K562 (cell line): Measurements from ENCODE around the gene GCSH. TPM values are rescaled to one million over a fixed set of nuclear protein-coding genes. Genes with fewer than 3 reads are reported as not detected.

Source experiments
- CTCF ChIP-seq, 3 experiments: IDR thresholded peaks in 2 of 3; conservative IDR thresholded peaks in 1 of 3; 2 replicates each; pipeline ENCODE4 v1.5.1; 2011 to 2012; ENCODE audit warnings: low read length in 3 of 3, mild to moderate bottlenecking in 3 of 3, control low read depth in 2 of 3, improper control_type of control experiment in 1 of 3, inconsistent platforms in 1 of 3, low read depth in 1 of 3, mixed read lengths in 1 of 3, moderate library complexity in 1 of 3; ENCODE audit not compliant: insufficient read depth in 2 of 3
- HDAC1 ChIP-seq, 2 experiments: fragments of 450-650 bp; IDR thresholded peaks; 2 replicates each; pipeline ENCODE4 v1.6.1; 2016 to 2017; ENCODE audit warnings: inconsistent platforms in 1 of 2, mild to moderate bottlenecking in 1 of 2, moderate library complexity in 1 of 2
- HNRNPLL ChIP-seq: fragments of 200-400 bp; formaldehyde crosslinking; IDR thresholded peaks from 2 replicates; pipeline ENCODE4 v1.6.1; 2017; ENCODE audit warnings: low read length, low read depth, mild to moderate bottlenecking; ENCODE audit not compliant: poor library complexity, severe bottlenecking
- HSF4 ChIP-seq: fragments of 250-450 bp; sonication (Bioruptor Pico); IDR thresholded peaks from 2 replicates; pipeline ENCODE4 v2.1.2; 2022; ENCODE audit warnings: mild to moderate bottlenecking, moderate library complexity, borderline replicate concordance
- NFE2 ChIP-seq: IDR thresholded peaks from 2 replicates; pipeline ENCODE4 v1.6.1; 2014; ENCODE audit warnings: antibody characterized with exemption, low read depth
- SMC3 ChIP-seq: conservative IDR thresholded peaks from 2 replicates; pipeline ENCODE4 v1.6.1; 2011; ENCODE audit warnings: low read depth, low read length, improper control_type of control experiment; ENCODE audit not compliant: insufficient read depth
- SP2 ChIP-seq: IDR thresholded peaks from 2 replicates; pipeline ENCODE4 v1.6.1; 2011; ENCODE audit warnings: mild to moderate bottlenecking, low read depth, low read length, moderate library complexity; ENCODE audit not compliant: poor library complexity, severe bottlenecking; ENCODE audit errors: extremely low read depth
- TAL1 ChIP-seq: fragments of 450-650 bp; IDR thresholded peaks from 2 replicates; pipeline ENCODE4 v1.6.1; 2016; ENCODE audit warnings: mild to moderate bottlenecking
- ZNF592 ChIP-seq: fragments of 450-650 bp; IDR thresholded peaks from 2 replicates; pipeline ENCODE4 v1.6.1; 2017; ENCODE audit warnings: antibody characterized with exemption, mild to moderate bottlenecking
- ZNF785 ChIP-seq: fragments of 250-450 bp; sonication (Bioruptor Pico); IDR thresholded peaks from 2 replicates; pipeline ENCODE4 v1.4.0; 2020; ENCODE audit warnings: mild to moderate bottlenecking
- polyA plus RNA-seq, 8 experiments: library from polyadenylated mRNA; depleted of rRNA in 4 of 8; stranded (reverse) in 5 of 8; unstranded in 3 of 8; fragments of >200 nt; fragmentation: Nextera tagmentation in 2 of 8; fragmentation: Illumina TruSeq in 1 of 8; extraction: Ambion mirVana in 2 of 8; extraction: Trizol in 1 of 8; gene quantifications; 2 replicates each; pipeline versions ENCODE4 v1.2.1 to v1.2.3, GENCODE V29; 2011 to 2014; ENCODE audit warnings: inconsistent platforms in 1 of 8, missing spikeins in 1 of 8
- total RNA-seq, 7 experiments: library from RNA; depleted of rRNA in 6 of 7; stranded (reverse); fragments of >200 nt in 6 of 7; fragmentation: Illumina TruSeq in 2 of 7; extraction: Trizol in 2 of 7; gene quantifications; 2 replicates each; pipeline versions ENCODE4 v1.2.1 to v1.2.3, GENCODE V29; 2011 to 2021; ENCODE audit warnings: low replicate concordance in 1 of 7
- TF ChIP-seq, protein P1 (sequence below): fragments of 450-650 bp; IDR thresholded peaks from 2 replicates; pipeline ENCODE4 v1.6.1; 2016; ENCODE audit warnings: missing biosample characterization, missing genetic modification characterization
- TF ChIP-seq, protein P2 (sequence below), 3 experiments: fragments of 200-800 bp in 1 of 3; fragments of 250-450 bp in 1 of 3; fragments of 450-650 bp in 1 of 3; sonication (Bioruptor Pico) in 1 of 3; sonication (Bioruptor generic) in 1 of 3; formaldehyde crosslinking in 1 of 3; IDR thresholded peaks; 2 replicates each; pipeline versions ENCODE4 v1.6.1 to v1.8.0; 2016 to 2022; ENCODE audit warnings: mild to moderate bottlenecking in 2 of 3, missing genetic modification characterization in 2 of 3, missing compliant biosample characterization in 1 of 3, moderate library complexity in 1 of 3
- TF ChIP-seq, protein P3 (sequence below): fragments of 450-650 bp; IDR thresholded peaks from 2 replicates; pipeline ENCODE4 v1.6.1; 2017; ENCODE audit warnings: mild to moderate bottlenecking, moderate library complexity

Gene GCSH
- total and polyA plus RNA-seq, 9 of the 15 experiments (the other 6 are each of a cell fraction or from before 2014, with no cell fraction given) = 35.0 to 121 (median 89.0) TPM

DNA sequence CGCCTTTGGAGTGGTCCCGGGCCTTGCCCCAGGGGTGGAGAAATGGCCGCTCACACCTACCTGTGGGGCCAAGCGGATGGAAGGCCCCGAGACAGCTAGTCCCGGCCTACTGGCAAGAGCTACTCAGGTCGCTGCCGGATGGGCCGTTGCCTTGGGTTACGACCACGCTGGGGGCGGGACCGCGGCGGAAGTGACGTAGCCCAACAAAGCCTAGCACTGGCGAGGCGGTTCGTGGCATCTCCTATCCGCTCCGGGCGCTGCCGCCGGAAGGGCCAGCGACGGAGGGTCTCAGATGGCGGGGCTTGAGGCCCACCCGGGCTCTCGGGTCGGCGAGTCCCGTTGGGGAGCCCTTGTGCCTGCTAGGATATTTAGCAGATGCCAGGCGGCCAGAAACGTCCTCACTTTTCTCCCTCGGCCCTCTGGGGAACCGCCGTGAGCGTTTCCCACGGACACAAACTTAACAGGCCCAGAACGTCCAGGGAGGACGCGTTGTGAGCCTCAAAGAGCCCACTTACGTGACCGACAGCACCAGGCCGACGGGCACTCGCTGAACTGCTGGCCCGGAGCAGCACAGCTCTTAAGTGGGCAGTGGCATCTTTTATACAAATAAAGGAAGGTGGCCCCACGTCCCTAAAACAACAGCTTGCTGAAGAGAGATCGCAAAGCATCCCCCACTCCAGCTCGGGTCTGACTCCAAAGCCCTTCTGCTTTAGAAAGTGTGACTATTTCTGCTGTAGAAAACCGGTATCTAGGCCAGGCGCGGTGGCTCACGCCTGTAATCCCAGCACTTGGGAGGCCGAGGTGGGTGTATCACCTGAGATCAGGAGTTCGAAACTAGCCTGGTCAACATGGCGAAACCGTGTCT lies 18.9 kb downstream of the GCSH start, which contains the start of gene C16orf46 (continued):
- TF ChIP-seq, protein P1, sequence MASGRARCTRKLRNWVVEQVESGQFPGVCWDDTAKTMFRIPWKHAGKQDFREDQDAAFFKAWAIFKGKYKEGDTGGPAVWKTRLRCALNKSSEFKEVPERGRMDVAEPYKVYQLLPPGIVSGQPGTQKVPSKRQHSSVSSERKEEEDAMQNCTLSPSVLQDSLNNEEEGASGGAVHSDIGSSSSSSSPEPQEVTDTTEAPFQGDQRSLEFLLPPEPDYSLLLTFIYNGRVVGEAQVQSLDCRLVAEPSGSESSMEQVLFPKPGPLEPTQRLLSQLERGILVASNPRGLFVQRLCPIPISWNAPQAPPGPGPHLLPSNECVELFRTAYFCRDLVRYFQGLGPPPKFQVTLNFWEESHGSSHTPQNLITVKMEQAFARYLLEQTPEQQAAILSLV (tag) = no peak
- TF ChIP-seq SP2 = no peak
- no peak for TF ChIP-seq CTCF (IDR thresholded peaks at IDR 0.05 in 2 of 3, conservative IDR thresholded peaks at IDR 0.05 in 1 of 3; ENCODE audit: insufficient read depth in 2 of 3, low read depth in 1 of 3, low read length in 3 of 3)
- peak; percentile 83 for TF ChIP-seq HNRNPLL
- TF ChIP-seq, protein P2, sequence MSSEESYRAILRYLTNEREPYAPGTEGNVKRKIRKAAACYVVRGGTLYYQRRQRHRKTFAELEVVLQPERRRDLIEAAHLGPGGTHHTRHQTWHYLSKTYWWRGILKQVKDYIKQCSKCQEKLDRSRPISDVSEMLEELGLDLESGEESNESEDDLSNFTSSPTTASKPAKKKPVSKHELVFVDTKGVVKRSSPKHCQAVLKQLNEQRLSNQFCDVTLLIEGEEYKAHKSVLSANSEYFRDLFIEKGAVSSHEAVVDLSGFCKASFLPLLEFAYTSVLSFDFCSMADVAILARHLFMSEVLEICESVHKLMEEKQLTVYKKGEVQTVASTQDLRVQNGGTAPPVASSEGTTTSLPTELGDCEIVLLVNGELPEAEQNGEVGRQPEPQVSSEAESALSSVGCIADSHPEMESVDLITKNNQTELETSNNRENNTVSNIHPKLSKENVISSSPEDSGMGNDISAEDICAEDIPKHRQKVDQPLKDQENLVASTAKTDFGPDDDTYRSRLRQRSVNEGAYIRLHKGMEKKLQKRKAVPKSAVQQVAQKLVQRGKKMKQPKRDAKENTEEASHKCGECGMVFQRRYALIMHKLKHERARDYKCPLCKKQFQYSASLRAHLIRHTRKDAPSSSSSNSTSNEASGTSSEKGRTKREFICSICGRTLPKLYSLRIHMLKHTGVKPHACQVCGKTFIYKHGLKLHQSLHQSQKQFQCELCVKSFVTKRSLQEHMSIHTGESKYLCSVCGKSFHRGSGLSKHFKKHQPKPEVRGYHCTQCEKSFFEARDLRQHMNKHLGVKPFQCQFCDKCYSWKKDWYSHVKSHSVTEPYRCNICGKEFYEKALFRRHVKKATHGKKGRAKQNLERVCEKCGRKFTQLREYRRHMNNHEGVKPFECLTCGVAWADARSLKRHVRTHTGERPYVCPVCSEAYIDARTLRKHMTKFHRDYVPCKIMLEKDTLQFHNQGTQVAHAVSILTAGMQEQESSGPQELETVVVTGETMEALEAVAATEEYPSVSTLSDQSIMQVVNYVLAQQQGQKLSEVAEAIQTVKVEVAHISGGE (CRISPR knock-in tag; IDR thresholded peaks at IDR 0.05) = peak; percentile 90 to 98 (median 97)
- TF ChIP-seq, protein P3, sequence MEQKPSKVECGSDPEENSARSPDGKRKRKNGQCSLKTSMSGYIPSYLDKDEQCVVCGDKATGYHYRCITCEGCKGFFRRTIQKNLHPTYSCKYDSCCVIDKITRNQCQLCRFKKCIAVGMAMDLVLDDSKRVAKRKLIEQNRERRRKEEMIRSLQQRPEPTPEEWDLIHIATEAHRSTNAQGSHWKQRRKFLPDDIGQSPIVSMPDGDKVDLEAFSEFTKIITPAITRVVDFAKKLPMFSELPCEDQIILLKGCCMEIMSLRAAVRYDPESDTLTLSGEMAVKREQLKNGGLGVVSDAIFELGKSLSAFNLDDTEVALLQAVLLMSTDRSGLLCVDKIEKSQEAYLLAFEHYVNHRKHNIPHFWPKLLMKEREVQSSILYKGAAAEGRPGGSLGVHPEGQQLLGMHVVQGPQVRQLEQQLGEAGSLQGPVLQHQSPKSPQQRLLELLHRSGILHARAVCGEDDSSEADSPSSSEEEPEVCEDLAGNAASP = no peak
- TF ChIP-seq ZNF592 = no peak
- TF ChIP-seq ZNF785 (CRISPR knock-in tag) = no peak
- no peak for TF ChIP-seq TAL1
- TF ChIP-seq HSF4 (CRISPR knock-in tag) = no peak
- TF ChIP-seq HDAC1 (IDR thresholded peaks at IDR 0.05) = peak; percentile 20 to 99; a peak in 3 of 4 replicates
- no peak for TF ChIP-seq NFE2
- TF ChIP-seq SMC3 = no peak
